GM10266 (cell line): ENCODE data around the gene CCDC192.

Source experiments
- DNase-seq: peaks from one replicate; pipeline ENCODE4 v3.0.0; 2012; ENCODE audit errors: extremely low spot score
- CTCF ChIP-seq: IDR thresholded peaks from 2 replicates; pipeline ENCODE4 v1.5.1; 2012; ENCODE audit warnings: mild to moderate bottlenecking, low read depth; ENCODE audit not compliant: control insufficient read depth, insufficient read depth; ENCODE audit errors: missing control alignments

The CCDC192 gene

GRCh38 chr5:127985811-127986325 lies 282.7 kb downstream of the CCDC192 start:
- DNase-seq, result no peak
- no peak for TF ChIP-seq CTCF

GRCh38 chr5:127987354-127988145 lies 284.4 kb downstream of the CCDC192 start:
- no peak for DNase-seq
- no peak for TF ChIP-seq CTCF

- TF ChIP-seq CTCF, result no peak
- no peak for DNase-seq
Measured at GRCh38 chr5:127988146-127988760, 285.1 kb downstream of the CCDC192 start.
